GDM1 (cell line): ENCODE measurements around the gene ADPRS.

Source experiments
- DNase-seq: peaks from one replicate; lab custom pipeline; 2025; lab: John Stamatoyannopoulos, UW

The ADPRS gene

GRCh38 chr1:36133484-36133883, 44.8 kb downstream of the ADPRS start:
- no peak for DNase-seq

GRCh38 chr1:36134031-36134430, 45.3 kb downstream of the ADPRS start:
- no peak for DNase-seq

- DNase-seq = no peak
These were observed 46.0 kb downstream of the ADPRS start for GRCh38 chr1:36134505-36135329.

- DNase-seq = no peak
These were observed 46.6 kb downstream of the ADPRS start for GRCh38 chr1:36135330-36135667.

GRCh38 chr1:36135796-36136195, 47.1 kb downstream of the ADPRS start:
- no peak for DNase-seq

- no peak for DNase-seq
These were observed 47.8 kb downstream of the ADPRS start for GRCh38 chr1:36136535-36136934.

GRCh38 chr1:36137226-36137625, 48.5 kb downstream of the ADPRS start:
- DNase-seq = no peak

- no peak for DNase-seq
These were observed 49.1 kb downstream of the ADPRS start for GRCh38 chr1:36137776-36138175.

- no peak for DNase-seq
These were observed 50.8 kb downstream of the ADPRS start for GRCh38 chr1:36139521-36139920.

GRCh38 chr1:36142121-36142520, 53.4 kb downstream of the ADPRS start:
- no peak for DNase-seq

GRCh38 chr1:36143424-36143823, 54.7 kb downstream of the ADPRS start:
- no peak for DNase-seq
